Hepatocyte (in vitro differentiated cells): ENCODE data around the gene KLHL3. TPM values are rescaled to one million over a fixed set of nuclear protein-coding genes. Genes with fewer than 3 reads are reported as not detected.

Experiments
- DNase-seq: peaks from one replicate; pipeline ENCODE4 v3.0.0-alpha.2; 2016; ENCODE audit warnings: low spot score
- H2AFZ ChIP-seq: fragments of 200-600 bp; sonication (generic); 2 replicates; pipeline ENCODE4 v1.6.0; 2016; ENCODE audit warnings: antibody characterized with exemption, mild to moderate bottlenecking
- H3K27ac ChIP-seq: fragments of 200-600 bp; sonication (generic); 2 replicates; pipeline ENCODE4 v1.5.1; 2016; ENCODE audit warnings: mild to moderate bottlenecking
- H3K27me3 ChIP-seq: fragments of 200-600 bp; sonication (generic); 2 replicates; pipeline ENCODE4 v1.6.1; 2016
- H3K36me3 ChIP-seq: fragments of 200-600 bp; sonication (generic); replicated peaks from 2 replicates; pipeline ENCODE4 v1.5.1; 2016; ENCODE audit warnings: low read depth; ENCODE audit not compliant: insufficient read depth
- H3K4me1 ChIP-seq: fragments of 200-600 bp; sonication (generic); 2 replicates; pipeline ENCODE4 v1.5.1; 2016; ENCODE audit warnings: mild to moderate bottlenecking, moderate library complexity; ENCODE audit not compliant: insufficient read depth
- H3K4me2 ChIP-seq: fragments of 200-600 bp; sonication (generic); 2 replicates; pipeline ENCODE4 v1.6.0; 2016
- H3K4me3 ChIP-seq: fragments of 200-600 bp; sonication (generic); 2 replicates; pipeline ENCODE4 v1.5.1; 2016; ENCODE audit warnings: mild to moderate bottlenecking
- H3K79me2 ChIP-seq: fragments of 200-600 bp; sonication (generic); 2 replicates; pipeline ENCODE4 v1.6.0; 2017; ENCODE audit warnings: mild to moderate bottlenecking
- H3K9me2 ChIP-seq: fragments of 200-600 bp; sonication (generic); replicated peaks from 2 replicates; pipeline ENCODE4 v1.6.0; 2017; ENCODE audit warnings: mild to moderate bottlenecking; ENCODE audit not compliant: insufficient read depth
- H3K9me3 ChIP-seq: fragments of 200-600 bp; sonication (generic); 2 replicates; pipeline ENCODE4 v1.5.1; 2016; ENCODE audit warnings: low read depth, mild to moderate bottlenecking
- H4K20me1 ChIP-seq: fragments of 200-600 bp; sonication (generic); 2 replicates; pipeline ENCODE4 v1.6.0; 2016; ENCODE audit warnings: mild to moderate bottlenecking; ENCODE audit not compliant: insufficient read depth, poor library complexity, severe bottlenecking
- EZH2 ChIP-seq: fragments of 200-600 bp; sonication (generic); IDR thresholded peaks from 2 replicates; pipeline ENCODE4 v1.6.1; 2016; ENCODE audit warnings: antibody characterized with exemption, mild to moderate bottlenecking, borderline replicate concordance
- EZH2phosphoT487 ChIP-seq: fragments of 200-600 bp; sonication (generic); IDR thresholded peaks from one replicate; pipeline ENCODE4 v1.6.1; 2018; ENCODE audit warnings: antibody characterized with exemption, mild to moderate bottlenecking, low read depth, moderate library complexity; ENCODE audit not compliant: unreplicated experiment, severe bottlenecking
- WGBS: methylation state at CpG from one replicate; pipeline ENCODE4 v1.1.6; 2016; ENCODE audit warnings: low lambda C conversion rate; ENCODE audit errors: missing lambda C conversion rate; 5-methylcytosine and 5-hydroxymethylcytosine counted together
- polyA plus RNA-seq: library from polyadenylated mRNA; unstranded; fragments of >200 nt; fragmentation: Nextera tagmentation; extraction: Ambion mirVana; gene quantifications from 2 replicates; pipeline ENCODE4 v1.2.1, GENCODE V29; 2016
- total RNA-seq: library from RNA; depleted of rRNA; stranded (reverse); fragments of >200 nt; gene quantifications from 2 replicates; pipeline ENCODE4 v1.2.3, GENCODE V29; 2014
- TF ChIP-seq, protein P1 (sequence below): fragments of 200-600 bp; sonication (generic); IDR thresholded peaks from 2 replicates; pipeline ENCODE4 v1.5.1; 2016; ENCODE audit warnings: antibody characterized with exemption, mild to moderate bottlenecking; ENCODE audit not compliant: poor library complexity

KLHL3 gene
- total and polyA plus RNA-seq, 2 experiments from 2014 or later = 1.4 to 5.3 TPM

DNA sequence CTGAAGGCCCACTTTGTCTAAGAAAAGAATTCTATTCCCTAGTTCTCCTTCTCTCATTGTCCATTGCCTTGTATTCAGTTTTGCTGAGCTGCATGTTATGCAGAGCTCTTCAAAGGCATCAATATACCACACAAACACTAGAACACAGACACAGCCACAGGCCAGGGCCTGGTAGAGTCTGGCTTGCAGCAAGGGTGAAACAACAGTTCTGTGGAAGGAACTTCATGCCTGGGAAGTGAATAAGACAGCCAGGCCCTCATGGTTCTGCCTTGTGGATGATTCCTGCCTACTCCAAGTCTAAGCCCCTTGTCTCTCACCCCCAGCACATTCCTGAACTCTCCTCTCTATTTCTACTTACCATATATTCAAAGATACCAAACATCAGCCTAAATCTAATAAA, 30.8 kb downstream of the KLHL3 start:
- Histone ChIP-seq H3K4me2 (no peak overlapping the region), H2AFZ (no peak overlapping the region), H3K4me1 (no peaks in the 10 kb centered on the region), H3K9me3 (no peaks in the 10 kb centered on the region), H3K9me2 (no peaks in the 10 kb centered on the region), H3K4me3 (no peak overlapping the region), H3K79me2 (no peaks in the 10 kb centered on the region), H3K27me3 (no peaks in the 10 kb centered on the region), H3K27ac (no peak overlapping the region), H3K36me3 (no peaks in the 10 kb centered on the region), H4K20me1 (no peaks in the 10 kb centered on the region)
- TF ChIP-seq EZH2phosphoT487 = no peak
- no peak for TF ChIP-seq EZH2
- TF ChIP-seq, protein P1, sequence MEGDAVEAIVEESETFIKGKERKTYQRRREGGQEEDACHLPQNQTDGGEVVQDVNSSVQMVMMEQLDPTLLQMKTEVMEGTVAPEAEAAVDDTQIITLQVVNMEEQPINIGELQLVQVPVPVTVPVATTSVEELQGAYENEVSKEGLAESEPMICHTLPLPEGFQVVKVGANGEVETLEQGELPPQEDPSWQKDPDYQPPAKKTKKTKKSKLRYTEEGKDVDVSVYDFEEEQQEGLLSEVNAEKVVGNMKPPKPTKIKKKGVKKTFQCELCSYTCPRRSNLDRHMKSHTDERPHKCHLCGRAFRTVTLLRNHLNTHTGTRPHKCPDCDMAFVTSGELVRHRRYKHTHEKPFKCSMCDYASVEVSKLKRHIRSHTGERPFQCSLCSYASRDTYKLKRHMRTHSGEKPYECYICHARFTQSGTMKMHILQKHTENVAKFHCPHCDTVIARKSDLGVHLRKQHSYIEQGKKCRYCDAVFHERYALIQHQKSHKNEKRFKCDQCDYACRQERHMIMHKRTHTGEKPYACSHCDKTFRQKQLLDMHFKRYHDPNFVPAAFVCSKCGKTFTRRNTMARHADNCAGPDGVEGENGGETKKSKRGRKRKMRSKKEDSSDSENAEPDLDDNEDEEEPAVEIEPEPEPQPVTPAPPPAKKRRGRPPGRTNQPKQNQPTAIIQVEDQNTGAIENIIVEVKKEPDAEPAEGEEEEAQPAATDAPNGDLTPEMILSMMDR = no peak
- DNase-seq = no peak

DNA sequence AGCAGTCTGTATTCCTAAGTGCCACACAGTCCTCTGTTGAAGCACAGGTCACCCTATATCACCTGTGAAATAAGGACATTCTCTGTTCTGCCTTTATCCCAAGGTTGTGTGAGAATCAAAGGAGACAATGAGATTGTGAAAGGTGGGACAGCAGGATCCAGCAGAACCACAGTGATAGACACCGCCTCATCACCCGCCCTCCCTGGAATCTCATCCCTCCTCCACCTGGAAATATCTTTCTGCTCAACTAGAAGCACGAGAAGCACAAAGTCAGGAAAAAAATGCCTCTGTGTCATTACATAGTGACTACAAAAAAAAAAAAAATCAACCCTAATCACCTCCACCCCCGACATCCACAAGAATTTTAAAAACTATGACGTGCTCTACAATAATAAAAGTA, 32.3 kb downstream of the KLHL3 start:
- Histone ChIP-seq H3K27ac (no peak overlapping the region), H2AFZ (no peak overlapping the region), H3K27me3 (no peaks in the 10 kb centered on the region), H3K4me2 (no peak overlapping the region), H3K36me3 (no peaks in the 10 kb centered on the region), H3K4me1 (no peaks in the 10 kb centered on the region), H3K79me2 (no peaks in the 10 kb centered on the region), H3K9me3 (no peaks in the 10 kb centered on the region), H3K9me2 (no peaks in the 10 kb centered on the region), H3K4me3 (no peak overlapping the region), H4K20me1 (no peaks in the 10 kb centered on the region)
- TF ChIP-seq, protein P1 = no peak
- TF ChIP-seq EZH2phosphoT487 = no peak
- no peak for TF ChIP-seq EZH2
- WGBS = 96% methylated on average over 5 of the region's 5 CpGs
- DNase-seq = no peak

DNA sequence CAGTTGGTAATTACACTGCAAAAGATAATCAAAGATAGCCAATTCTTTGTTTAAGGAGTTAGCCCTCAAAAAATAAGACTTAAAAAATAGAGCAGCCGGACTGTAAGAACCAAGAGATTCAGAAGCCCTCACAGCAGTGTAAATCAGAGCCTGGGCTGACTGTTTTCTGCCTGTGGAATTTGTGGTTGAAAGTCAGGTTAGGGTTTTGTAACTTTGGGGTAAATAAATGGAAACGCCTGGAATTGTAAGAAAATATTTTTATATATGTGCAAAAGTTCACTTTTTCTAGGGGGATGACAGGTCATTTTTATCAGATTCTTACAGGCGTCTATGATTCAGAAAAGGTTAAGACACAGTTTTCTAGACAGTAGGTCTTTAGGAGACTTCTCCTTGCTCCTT, 35.6 kb downstream of the KLHL3 start:
- no peak overlapping the region for H3K4me3 ChIP-seq
- H3K4me1 ChIP-seq = no peaks in the 10 kb centered on the region
- H3K9me2 ChIP-seq = no peaks in the 10 kb centered on the region
- no peaks in the 10 kb centered on the region for H3K9me3 ChIP-seq
- H3K36me3 ChIP-seq = peaks cover 3% of the 10 kb centered on the region
- H2AFZ ChIP-seq = no peak overlapping the region
- DNase-seq = no peak
- H3K79me2 ChIP-seq = no peaks in the 10 kb centered on the region
- WGBS = 88% methylated on average over 3 of the region's 3 CpGs
- no peak overlapping the region for H3K27ac ChIP-seq
- H3K4me2 ChIP-seq = no peak overlapping the region
- no peaks in the 10 kb centered on the region for H3K27me3 ChIP-seq
- no peaks in the 10 kb centered on the region for H4K20me1 ChIP-seq
- TF ChIP-seq EZH2 = no peak
- TF ChIP-seq, protein P1 = no peak
- no peak for TF ChIP-seq EZH2phosphoT487
